HG03139 (cell line): ENCODE measurements around the gene POU2AF1.
"Not testable (repeated sequence)": the region's sequence is repeated elsewhere in the genome, so short reads cannot be mapped to it uniquely, and the experiment has no call there.

Experiments used
- ATAC-seq: cut with Tn5 transposase; IDR thresholded peaks from one replicate; pipeline ENCODE4 v1.9.1; 2021; ENCODE audit not compliant: unreplicated experiment

Gene POU2AF1

DNA sequence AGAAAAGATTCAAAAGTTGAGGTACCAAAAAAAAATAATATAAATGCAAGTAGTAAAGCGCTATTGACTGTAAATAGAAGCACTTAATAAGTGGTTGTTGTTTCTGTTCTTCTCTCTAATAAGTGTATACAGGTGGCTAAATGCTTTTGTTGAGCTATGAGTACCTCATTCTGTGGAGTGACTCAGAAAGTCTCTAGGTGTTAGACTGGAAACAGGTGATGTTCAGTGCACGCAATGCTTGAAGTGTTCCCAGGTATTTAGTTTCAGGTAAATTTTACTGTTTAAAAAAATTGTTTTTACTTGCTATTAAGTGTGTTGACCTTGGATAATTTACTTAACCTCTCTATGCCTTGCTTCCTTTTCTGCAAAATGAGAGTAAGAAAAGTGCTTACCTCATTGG, 56.5 kb downstream of the POU2AF1 start:
- ATAC-seq, result no peak

DNA sequence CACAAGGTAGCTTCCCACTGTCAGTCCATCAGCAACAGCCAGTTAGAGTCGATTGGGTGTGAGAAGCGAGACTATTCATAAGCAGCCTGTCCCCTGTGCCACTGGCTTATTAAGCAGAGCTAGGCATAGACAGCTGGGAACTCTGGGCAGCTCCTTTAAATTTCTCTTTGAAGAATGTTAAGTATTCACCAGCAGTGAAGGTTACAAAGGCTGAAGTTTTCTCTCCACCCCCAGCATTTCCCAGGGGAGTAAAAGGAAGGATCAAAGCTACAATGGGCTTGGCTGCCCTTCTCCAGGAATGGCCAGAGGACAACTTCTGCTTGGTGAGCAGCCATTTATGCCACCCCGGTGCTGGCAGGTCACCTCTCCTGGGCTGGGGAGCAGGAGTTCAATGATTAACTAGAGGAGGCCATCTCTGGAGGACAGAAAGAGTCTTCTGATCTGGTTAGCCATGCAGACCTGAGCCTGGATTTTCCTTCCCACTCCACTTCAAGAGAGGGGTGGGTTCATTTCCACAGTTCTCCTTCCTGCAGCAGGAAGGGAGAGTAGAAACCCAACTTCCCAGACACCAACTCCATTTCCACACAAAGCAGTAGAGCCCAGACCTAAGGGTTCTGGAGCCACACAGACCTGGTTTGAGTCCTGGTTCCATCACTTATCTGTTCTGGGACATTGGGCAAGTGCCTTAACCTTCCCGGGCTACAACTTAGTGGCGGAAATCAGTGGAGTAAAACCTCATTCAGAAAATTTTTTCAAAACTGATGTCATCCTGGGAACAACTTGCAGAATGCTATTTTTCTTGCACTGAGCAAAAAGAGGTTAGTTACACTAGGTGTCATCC, 58.1 kb downstream of the POU2AF1 start:
- ATAC-seq, result no peak

DNA sequence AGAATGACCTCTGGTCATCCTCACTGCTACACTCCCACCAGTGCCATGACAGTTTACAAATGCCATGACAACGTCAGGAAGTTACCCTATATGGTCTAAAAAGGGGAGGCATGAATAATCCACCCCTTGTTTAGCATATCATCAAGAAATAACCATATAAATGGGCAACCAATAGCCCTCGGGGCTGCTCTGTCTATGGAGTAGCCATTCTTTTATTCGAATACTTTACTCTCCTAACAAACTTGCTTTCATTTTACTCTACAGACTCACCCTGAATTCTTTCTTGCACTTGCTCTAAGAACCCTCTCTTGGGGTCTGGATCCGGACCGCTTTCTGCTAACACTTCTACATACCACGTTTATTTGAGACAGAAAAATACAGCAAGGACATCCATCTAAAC, 58.9 kb downstream of the POU2AF1 start:
- not testable (repeated sequence) for ATAC-seq

DNA sequence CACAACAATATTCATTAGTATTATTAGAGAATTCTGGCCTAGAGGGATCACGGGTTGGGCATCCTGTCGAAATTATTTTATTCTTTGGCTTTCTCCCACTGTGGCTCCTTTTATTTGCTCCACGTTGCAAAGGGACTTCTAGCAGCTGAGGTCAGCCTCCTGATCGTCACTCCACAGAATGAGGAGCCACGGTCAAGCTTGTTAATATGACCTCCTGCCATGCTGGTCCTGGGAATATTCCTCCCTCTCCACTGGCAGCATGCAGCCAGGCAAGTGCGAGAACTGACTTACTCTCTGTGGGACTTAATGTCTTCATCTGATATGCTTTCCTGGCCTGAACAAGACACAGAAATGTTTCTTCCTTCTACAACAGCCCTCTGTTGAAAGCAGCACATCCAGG, 59.8 kb downstream of the POU2AF1 start:
- ATAC-seq, result no peak

DNA sequence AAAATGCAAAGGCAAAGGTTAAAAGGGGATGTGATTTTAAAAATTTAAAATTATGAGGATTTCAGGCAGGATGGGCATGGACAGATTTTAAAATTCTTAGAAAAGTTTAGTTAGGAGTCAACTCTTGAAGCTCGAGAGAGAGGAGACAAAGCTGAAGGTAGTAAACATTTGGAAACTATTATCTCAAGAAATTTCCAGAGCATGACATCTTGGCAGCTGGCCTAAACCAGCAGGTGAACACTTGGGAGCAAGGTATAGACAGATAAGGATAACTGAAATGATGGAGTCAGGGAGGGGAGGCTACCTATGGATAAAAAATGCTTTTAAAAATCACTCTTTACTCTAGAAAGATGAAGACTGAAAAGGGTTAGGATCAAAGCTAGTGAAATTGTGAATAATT, 67.0 kb downstream of the POU2AF1 start:
- ATAC-seq, result no peak

DNA sequence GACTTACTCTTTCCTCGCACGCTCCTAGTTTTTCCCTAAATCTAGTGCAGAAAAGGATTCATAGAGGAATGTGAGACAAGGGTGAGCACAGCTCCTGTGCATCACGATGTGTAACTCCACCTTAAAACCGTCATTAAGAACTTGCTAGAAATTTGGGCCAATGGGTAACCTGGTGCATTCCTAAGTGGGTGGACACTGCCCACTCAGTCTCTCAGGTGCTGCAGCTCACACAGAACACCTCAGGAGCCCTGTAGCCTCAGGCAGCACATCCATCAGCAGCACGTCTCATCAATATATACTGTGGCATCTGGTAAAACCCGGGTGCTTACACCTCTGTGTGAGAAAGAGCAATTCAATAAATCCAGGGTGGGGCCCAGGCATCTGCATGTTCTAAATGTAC, 68.4 kb downstream of the POU2AF1 start:
- no peak for ATAC-seq

DNA sequence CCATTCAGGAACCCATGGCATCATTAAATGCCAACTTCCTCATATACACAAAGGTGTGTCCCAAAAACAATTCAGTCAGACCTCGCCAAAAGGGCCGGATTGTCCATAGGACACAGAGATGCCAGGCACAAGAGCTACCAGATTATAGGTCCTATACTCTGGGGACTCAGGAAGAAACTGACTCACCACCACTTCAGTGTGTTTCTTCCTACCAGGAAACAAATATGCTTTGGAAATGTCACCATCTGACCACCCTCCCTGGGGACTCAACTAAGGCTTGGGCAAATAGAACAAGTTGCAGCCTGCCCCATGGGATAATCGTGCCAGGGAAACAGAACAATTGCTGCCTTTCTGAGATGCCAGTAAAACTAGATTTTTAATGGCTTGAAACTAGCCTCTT, 69.0 kb downstream of the POU2AF1 start:
- ATAC-seq, result no peak

DNA sequence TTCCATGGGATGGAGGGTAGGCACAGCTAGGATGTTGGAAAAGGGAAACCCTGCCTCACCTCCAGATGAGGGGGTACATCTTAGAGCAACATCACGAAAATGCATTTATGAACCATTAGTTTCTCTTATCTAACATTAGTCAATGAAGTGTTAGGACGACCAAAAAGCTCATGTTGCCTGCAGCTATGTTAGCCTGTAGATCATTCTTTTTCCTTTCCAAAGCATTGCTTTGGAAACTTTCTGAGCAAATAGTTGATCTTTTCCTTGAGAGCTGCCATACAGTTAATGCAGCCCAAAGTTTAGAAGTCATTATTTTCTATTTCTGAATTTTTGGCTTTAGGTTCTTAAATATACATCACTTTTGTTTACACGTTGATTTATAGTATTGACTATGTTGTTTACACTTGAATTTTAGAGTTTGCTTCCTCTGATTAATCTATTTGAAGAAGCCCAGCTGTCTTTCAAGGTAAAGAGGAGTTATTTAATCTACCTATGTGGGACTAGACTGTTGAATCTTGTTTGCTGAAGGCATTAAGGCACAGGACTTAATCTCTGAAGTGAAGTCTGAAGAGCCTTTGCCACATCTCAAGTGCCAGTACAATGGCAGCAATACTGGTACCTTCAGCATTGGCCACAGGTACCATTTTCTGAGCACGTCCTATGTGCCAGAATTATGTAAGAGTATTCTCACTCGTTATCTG, 69.7 kb downstream of the POU2AF1 start:
- no peak for ATAC-seq

DNA sequence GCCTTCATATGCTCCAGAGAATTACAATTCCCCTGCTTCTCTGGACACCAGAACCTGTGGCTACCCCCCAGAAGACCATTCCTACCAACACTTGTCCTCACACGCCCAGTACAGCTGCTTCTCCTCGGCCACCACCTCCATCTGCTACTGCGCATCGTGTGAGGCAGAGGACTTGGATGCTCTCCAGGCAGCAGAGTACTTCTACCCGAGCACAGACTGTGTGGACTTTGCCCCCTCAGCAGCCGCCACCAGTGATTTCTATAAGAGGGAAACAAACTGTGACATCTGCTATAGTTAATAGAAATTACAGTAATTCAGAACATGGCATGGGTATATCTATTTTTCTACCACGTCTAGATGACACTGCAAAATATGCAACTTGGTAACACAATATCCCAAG, 70.9 kb downstream of the POU2AF1 start:
- ATAC-seq, result no peak

DNA sequence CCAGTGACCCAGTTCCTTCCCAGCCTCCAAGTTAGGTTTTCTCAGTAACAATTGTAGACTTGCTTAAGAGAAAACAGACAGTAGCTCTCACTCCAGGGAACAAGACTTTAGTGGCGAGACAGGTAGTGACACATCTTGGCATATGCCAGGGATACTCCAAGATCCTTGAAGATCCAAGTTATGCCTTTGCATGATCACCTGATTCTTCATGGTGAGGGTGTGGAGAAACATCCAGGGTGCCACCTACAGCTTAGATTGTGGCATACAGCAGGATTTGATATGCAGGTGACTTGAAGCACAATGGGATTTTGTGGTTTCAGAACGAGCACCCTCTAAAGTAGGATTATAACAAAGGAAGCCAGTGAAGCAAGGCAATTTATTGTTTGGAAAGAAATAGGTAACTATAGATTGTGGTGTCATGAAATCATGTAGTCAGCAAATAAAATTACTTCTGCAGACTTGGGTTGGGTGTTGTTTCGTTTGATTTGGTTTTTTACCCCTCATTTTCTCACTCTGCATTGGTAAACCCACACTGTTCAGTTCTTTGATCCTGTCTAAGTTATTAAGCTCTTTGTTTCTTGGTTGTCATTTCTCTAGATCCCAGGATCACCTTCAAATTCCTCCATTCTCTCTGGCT, 71.5 kb downstream of the POU2AF1 start:
- ATAC-seq, result no peak

DNA sequence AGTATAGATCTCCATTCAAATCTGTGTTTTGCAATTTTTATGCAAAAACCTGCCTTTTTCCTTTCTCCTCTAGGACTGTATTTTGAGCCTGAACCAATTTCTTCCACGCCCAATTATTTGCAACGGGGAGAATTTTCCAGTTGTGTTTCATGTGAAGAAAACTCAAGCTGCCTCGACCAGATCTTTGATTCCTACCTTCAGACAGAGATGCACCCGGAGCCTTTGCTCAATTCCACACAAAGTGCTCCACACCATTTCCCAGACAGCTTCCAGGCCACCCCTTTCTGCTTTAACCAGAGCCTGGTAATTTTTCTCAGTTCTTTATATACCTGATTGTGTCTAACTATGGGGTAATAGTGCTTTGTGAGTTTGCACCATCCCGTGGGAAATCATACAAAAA, 72.8 kb downstream of the POU2AF1 start:
- no peak for ATAC-seq

DNA sequence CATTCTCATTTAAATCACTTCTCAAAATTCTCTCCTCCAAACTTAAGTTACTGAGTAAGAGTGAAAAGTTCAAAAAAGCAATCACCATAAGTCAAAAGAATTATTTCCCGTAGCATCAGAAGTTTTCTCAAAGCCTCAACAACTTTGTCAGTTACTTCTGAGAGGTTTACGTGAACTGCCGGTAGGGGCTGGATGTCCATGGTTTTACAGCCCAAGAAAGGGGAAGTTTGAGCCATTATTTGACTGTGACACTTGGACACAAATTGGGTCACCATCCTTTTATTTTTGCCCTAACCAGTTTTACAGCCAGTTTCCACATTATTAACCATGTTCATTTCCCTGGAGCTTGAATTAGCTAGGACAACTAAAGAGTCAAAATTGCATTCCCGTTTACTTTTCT, 73.2 kb downstream of the POU2AF1 start:
- ATAC-seq, result no peak

DNA sequence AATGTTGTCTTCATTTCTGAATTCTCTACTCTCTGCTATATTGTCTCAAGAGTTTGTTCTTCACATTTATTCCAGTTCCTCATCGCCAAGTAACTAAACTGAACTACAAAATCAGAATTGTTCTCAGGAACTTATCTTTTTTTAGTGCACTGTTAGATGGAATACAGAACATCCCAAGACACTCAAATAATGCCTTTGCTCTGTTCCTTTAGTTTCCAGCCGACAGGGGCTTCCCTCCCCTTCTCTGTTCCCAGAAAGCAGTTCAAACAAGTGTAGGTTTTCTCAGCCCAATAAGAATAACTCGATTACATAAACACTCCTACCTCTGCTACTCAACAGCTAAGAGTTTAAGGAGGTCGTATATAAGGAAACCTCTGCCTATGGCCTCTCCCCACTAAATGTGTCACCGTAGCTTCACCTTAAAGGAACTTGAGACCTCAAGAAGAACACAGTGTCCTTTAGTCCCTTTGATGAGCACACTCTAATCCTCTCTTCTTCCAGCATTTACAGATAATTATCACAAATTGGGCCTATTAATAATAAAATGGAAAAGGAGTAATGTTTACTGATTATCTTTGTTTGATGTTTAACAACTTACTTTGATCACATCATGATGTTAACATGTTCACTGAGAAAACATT, 73.8 kb downstream of the POU2AF1 start:
- no peak for ATAC-seq

DNA sequence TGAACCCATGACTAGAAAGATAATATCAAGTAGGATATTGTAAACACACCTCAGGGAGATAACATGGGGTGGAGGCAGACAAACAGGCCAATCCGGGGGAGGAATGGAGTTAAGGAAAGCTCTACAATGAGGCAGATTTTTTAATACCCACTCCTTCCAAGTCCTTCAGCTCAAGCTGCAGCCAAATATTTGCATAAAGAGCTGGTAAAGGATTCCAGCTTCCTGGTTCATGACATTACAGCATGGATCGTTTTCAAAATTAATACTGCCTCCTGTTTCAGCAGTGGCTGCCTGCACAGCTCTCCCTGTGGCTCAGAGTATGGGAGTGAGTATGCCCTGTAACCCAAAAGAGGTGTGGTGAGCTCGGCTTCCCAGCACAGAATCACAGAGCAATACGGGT, 75.6 kb downstream of the POU2AF1 start:
- no peak for ATAC-seq

DNA sequence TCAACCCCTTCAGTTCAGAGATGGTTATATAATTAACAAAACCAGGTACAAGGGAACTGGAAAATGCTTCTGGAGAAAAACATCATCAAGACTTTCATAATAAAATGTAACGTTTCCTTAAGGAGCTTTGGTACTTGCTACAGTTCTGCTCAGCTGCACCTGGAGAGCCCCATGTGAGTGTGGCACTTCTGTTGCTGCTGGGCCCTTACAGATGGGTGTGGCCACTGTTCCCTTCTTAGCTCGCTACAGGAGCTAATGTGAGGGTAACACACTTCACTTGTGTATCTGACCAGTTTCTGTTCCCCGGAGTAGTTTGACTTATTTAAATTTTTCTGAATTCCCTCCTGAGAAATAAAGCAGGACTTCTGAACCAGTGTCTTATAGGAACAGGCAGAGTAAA, 76.8 kb downstream of the POU2AF1 start:
- ATAC-seq, result no peak
